ENCODE data around the gene ANXA6.
A peak's percentile ranks its signal among the peaks of the same experiment; 100 is the strongest.

Gene ANXA6

GRCh38 chr5:151130235-151130921 is 27.2 kb downstream of the ANXA6 start:
- DNase-seq (ENCODE audit: extremely low spot score), result no peak
- no peak for TF ChIP-seq CTCF (IDR thresholded peaks at IDR 0.05; ENCODE audit: control extremely low read depth, extremely low read depth, low read depth, missing control alignments)
- ChIA-PET POLR2A (interaction anchor here (0.7 to 2.6 kb wide), 3 partner anchors 11 to 37 kb away, joined by 3 to 12 read pairs (median 3); no protein-coding TSS in a partner anchor), CTCF (interaction anchor here (0.6 to 13.3 kb wide), 8 partner anchors 10 to 187 kb away, joined by 3 to 304 read pairs (median 22); no protein-coding TSS in a partner anchor)

GRCh38 chr5:151128817-151129216 is 28.8 kb downstream of the ANXA6 start:
- POLR2A ChIA-PET, result interaction anchor here (0.6 to 2.6 kb wide), 3 partner anchors 21 to 124 kb away, joined by 3 to 12 read pairs (median 3); no protein-coding TSS in a partner anchor
- DNase-seq (ENCODE audit: extremely low spot score), result peak; percentile 59
- TF ChIP-seq CTCF (IDR thresholded peaks at IDR 0.05; ENCODE audit: control extremely low read depth, extremely low read depth, low read depth, missing control alignments), result no peak
- CTCF ChIA-PET, result interaction anchor here (0.9 to 13.3 kb wide), 8 partner anchors 11 to 189 kb away, joined by 3 to 304 read pairs (median 22); no protein-coding TSS in a partner anchor

GRCh38 chr5:151127926-151128325 is 29.7 kb downstream of the ANXA6 start:
- ChIA-PET POLR2A (interaction anchor here (2.6 kb wide), 1 partner anchor 22 kb away, joined by 12 read pairs; no protein-coding TSS in a partner anchor), CTCF (interaction anchor here (1.9 to 13.3 kb wide), 6 partner anchors 12 to 190 kb away, joined by 4 to 304 read pairs (median 119); no protein-coding TSS in a partner anchor)
- no peak for DNase-seq (ENCODE audit: extremely low spot score)
- TF ChIP-seq CTCF (IDR thresholded peaks at IDR 0.05; ENCODE audit: control extremely low read depth, extremely low read depth, low read depth, missing control alignments), result no peak

GRCh38 chr5:151126199-151126645 is 31.4 kb downstream of the ANXA6 start:
- ChIA-PET POLR2A (interaction anchor here (0.7 to 1.9 kb wide), 8 partner anchors 9 to 332 kb away, joined by 3 to 10 read pairs (median 4); no protein-coding TSS in a partner anchor), CTCF (interaction anchor here (0.6 to 13.3 kb wide), 43 partner anchors 11 to 398 kb away, joined by 3 to 304 read pairs (median 5); partner anchors contain the start of genes ANXA6, GM2A, SLC36A1 and TNIP1)
- TF ChIP-seq CTCF (IDR thresholded peaks at IDR 0.05; ENCODE audit: control extremely low read depth, extremely low read depth, low read depth, missing control alignments), result peak; percentile 94
- DNase-seq (ENCODE audit: extremely low spot score), result peak; percentile 73

- DNase-seq (ENCODE audit: extremely low spot score), result peak; percentile 31
- ChIA-PET CTCF (interaction anchor here (0.9 to 13.3 kb wide), 40 partner anchors 10 to 374 kb away, joined by 3 to 304 read pairs (median 8); partner anchors contain the start of genes ANXA6, GM2A and TNIP1), POLR2A (interaction anchor here (1.0 to 1.9 kb wide), 7 partner anchors 9 to 42 kb away, joined by 3 to 10 read pairs (median 4); no protein-coding TSS in a partner anchor)
- TF ChIP-seq CTCF (IDR thresholded peaks at IDR 0.05; ENCODE audit: control extremely low read depth, extremely low read depth, low read depth, missing control alignments), result no peak
Observed at GRCh38 chr5:151125421-151125820, 32.2 kb downstream of the ANXA6 start.
